ENCODE data around the gene ASIC3. TPM values are rescaled to one million over a fixed set of nuclear protein-coding genes. Genes with fewer than 3 reads are reported as not detected.

The ASIC3 gene
- total RNA-seq, 4 donors from 2014 or later = 1.3 to 2.9 (median 2.1) TPM

DNA sequence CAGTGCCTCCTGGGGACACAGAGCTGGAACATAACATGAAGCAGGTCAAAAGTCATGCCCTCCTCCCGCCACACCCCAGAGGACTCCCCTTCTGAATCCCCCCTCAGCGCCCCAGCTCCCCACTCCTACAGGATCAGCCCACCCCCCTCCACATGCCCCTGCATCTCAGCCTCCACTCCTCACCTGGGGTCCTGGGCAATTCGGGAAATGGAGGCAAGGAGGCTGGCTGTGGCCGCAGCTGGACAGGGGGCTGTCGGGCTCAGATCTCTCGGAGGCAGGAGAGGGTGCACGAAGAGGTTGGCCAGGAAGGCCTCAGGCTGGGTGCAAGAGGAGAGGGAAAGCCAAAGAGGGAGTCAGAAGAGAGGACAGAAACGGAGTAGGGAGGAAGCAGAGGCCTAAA lies 31.8 kb upstream of the ASIC3 start:
- Histone ChIP-seq H3K27ac (replicated peaks in 1 of 4) (no peak overlapping the region), H3K27me3 (peaks cover 0 to 91% (median 41%) of the 10 kb centered on the region in 4 donors), H3K4me3 (no peak overlapping the region), H3K4me1 (peaks cover 35 to 43% (median 39%) of the 10 kb centered on the region in 4 donors), H3K9me3 (no peaks in the 10 kb centered on the region), H3K36me3 (peaks cover 0 to 24% (median 0%) of the 10 kb centered on the region in 4 donors)
- WGBS = 81% methylated on average over 8 of the region's 8 CpGs
- DNase-seq (ENCODE audit: extremely low spot score) = no peak
- TF ChIP-seq EP300 (IDR thresholded peaks at IDR 0.05) (no peak), POLR2A (IDR thresholded peaks at IDR 0.05; ENCODE audit: low read depth) (no peak), POLR2AphosphoS5 (IDR thresholded peaks at IDR 0.05) (no peak)
- TF ChIP-seq, protein P1, sequence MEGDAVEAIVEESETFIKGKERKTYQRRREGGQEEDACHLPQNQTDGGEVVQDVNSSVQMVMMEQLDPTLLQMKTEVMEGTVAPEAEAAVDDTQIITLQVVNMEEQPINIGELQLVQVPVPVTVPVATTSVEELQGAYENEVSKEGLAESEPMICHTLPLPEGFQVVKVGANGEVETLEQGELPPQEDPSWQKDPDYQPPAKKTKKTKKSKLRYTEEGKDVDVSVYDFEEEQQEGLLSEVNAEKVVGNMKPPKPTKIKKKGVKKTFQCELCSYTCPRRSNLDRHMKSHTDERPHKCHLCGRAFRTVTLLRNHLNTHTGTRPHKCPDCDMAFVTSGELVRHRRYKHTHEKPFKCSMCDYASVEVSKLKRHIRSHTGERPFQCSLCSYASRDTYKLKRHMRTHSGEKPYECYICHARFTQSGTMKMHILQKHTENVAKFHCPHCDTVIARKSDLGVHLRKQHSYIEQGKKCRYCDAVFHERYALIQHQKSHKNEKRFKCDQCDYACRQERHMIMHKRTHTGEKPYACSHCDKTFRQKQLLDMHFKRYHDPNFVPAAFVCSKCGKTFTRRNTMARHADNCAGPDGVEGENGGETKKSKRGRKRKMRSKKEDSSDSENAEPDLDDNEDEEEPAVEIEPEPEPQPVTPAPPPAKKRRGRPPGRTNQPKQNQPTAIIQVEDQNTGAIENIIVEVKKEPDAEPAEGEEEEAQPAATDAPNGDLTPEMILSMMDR (IDR thresholded peaks at IDR 0.05) = no peak
- intact Hi-C loops (cut with DNase I) = loop anchor here (10.0 kb wide), 1 partner anchor 242 kb away; no protein-coding TSS in a partner anchor

DNA sequence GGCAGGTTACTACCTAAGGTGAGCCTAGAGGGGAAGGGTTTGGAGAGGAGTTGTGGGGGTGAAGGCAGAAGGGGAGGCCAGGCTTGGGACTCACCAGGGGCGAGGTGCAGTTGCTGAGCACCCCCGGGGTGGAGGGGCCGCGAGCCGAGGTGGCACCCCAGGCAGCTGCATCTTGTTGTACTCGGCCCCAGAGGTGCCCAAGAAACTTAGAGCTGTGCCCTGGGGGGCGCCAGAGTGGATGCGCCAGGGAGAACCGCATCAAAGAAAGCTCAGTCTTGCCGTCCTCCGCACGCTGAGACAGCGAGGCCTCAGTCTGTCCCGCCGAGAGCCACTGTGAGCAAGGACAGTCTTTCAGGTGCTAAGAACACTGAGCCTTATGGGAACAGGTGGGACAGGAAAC lies 31.4 kb upstream of the ASIC3 start:
- 93% methylated on average over 15 of the region's 15 CpGs for WGBS
- no peak for TF ChIP-seq POLR2A (IDR thresholded peaks at IDR 0.05; ENCODE audit: low read depth)
- TF ChIP-seq EP300 (IDR thresholded peaks at IDR 0.05) = no peak
- TF ChIP-seq POLR2AphosphoS5 (IDR thresholded peaks at IDR 0.05) = no peak
- TF ChIP-seq, protein P1 (IDR thresholded peaks at IDR 0.05) = no peak
- intact Hi-C loops (cut with DNase I) = loop anchor here (10.0 kb wide), 1 partner anchor 242 kb away; no protein-coding TSS in a partner anchor
- Histone ChIP-seq H3K4me3 (no peak overlapping the region), H3K4me1 (peaks cover 35 to 43% (median 39%) of the 10 kb centered on the region in 4 donors), H3K36me3 (peaks cover 0 to 24% (median 0%) of the 10 kb centered on the region in 4 donors), H3K27ac (replicated peaks in 1 of 4) (no peak overlapping the region), H3K27me3 (peaks cover 0 to 91% (median 41%) of the 10 kb centered on the region in 4 donors), H3K9me3 (no peaks in the 10 kb centered on the region)
- no peak for DNase-seq (ENCODE audit: extremely low spot score)

DNA sequence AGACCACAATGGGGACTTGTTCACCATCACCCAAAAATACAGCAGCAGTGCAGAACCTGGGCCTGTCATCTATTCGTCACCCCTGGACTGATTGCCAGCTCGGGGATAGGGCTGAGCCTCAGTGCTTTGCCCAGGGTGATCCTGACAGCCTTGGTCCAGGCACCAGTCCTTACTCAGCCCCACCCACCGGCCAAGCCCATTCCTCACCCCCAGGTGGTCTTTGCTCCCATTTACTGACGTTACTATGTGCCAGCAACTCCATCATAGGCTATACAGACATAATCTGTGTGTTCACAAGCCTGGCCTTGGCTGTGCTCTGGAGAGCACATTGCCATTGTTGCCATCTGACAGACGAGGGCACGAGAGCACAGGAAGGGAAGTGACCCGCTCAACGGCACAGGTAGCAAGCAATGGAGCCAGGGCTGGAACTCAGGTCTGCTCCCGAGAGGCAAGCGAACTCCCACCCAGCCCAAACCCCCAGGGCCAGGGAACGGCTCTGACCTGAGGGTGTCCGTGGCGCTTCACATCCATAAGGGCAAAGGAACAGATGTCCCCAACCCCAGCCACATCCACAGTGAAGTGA lies 30.9 kb upstream of the ASIC3 start:
- H3K4me3 ChIP-seq = no peak overlapping the region
- WGBS = 58% methylated on average over 8 of the region's 13 CpGs
- no peaks in the 10 kb centered on the region for H3K9me3 ChIP-seq
- intact Hi-C loops (cut with DNase I) = loop anchor here (10.0 kb wide), 1 partner anchor 243 kb away; no protein-coding TSS in a partner anchor
- peaks cover 0 to 24% (median 0%) of the 10 kb centered on the region in 4 donors for H3K36me3 ChIP-seq
- peaks cover 0 to 87% (median 41%) of the 10 kb centered on the region in 4 donors for H3K27me3 ChIP-seq
- no peak overlapping the region for H3K27ac ChIP-seq (replicated peaks in 1 of 4)
- TF ChIP-seq POLR2A (IDR thresholded peaks at IDR 0.05; ENCODE audit: low read depth) = no peak
- TF ChIP-seq EP300 (IDR thresholded peaks at IDR 0.05) = no peak
- TF ChIP-seq, protein P1 (IDR thresholded peaks at IDR 0.05) = no peak
- TF ChIP-seq POLR2AphosphoS5 (IDR thresholded peaks at IDR 0.05) = no peak
- DNase-seq (ENCODE audit: extremely low spot score) = no peak
- H3K4me1 ChIP-seq = peaks cover 35 to 39% (median 37%) of the 10 kb centered on the region in 4 donors

DNA sequence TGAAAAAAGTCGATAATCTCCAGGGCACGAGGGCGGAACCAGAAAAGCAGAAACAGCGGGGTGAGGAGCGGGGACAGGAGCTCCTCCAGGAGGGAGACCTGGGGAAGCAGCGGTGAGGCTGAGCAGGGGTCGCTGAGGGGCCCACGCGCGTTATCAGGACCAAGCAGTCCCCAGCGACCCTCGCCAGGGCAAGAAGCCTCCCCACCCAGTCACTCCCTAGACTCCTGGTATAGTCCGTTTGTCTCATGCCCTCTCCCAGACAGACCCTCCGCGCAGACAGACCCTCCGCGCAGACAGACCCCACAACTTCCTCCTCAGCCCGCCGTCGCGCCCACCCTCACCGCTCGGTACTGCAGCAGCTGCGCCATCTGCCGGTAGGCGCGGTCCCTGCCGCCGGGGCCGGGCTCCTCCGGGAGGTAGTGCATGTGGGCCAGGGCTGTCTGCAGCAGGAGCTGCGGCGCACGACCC lies 30.3 kb upstream of the ASIC3 start:
- Histone ChIP-seq H3K36me3 (peaks cover 0 to 20% (median 0%) of the 10 kb centered on the region in 4 donors), H3K27ac (replicated peaks in 1 of 4) (no peak overlapping the region), H3K4me3 (peak overlapping the region; percentile 29 to 41 (median 35)), H3K27me3 (peaks cover 0 to 81% (median 37%) of the 10 kb centered on the region in 4 donors), H3K9me3 (no peaks in the 10 kb centered on the region), H3K4me1 (peaks cover 31 to 34% (median 32%) of the 10 kb centered on the region in 4 donors)
- TF ChIP-seq EP300 (IDR thresholded peaks at IDR 0.05) = no peak
- no peak for TF ChIP-seq POLR2AphosphoS5 (IDR thresholded peaks at IDR 0.05)
- no peak for TF ChIP-seq POLR2A (IDR thresholded peaks at IDR 0.05; ENCODE audit: low read depth)
- TF ChIP-seq, protein P1 (IDR thresholded peaks at IDR 0.05) = peak; percentile 80 to 95 (median 84)
- no peak for DNase-seq (ENCODE audit: extremely low spot score)
- 12% methylated on average over 16 of the region's 34 CpGs for WGBS
- intact Hi-C loops (cut with DNase I) = loop anchor here (10.0 kb wide), 1 partner anchor 243 kb away; no protein-coding TSS in a partner anchor

All from esophagus muscularis mucosa (tissue), 4 donors.